H1 (cell line): Measurements from ENCODE around the gene PMEPA1. TPM values are rescaled to one million over a fixed set of nuclear protein-coding genes. Genes with fewer than 3 reads are reported as not detected.

Experiments used
- CTCF ChIA-PET: fragments of 300-600 bp; sonication (Branson Sonifier 250); formaldehyde crosslinking; loops from one replicate; lab custom pipeline; 2021; ENCODE audit not compliant: partially characterized antibody; lab: Charles Lee
- POLR2A ChIA-PET: fragments of 300-600 bp; sonication (Branson Sonifier 250); formaldehyde crosslinking; loops from one replicate; lab custom pipeline; 2021; ENCODE audit warnings: inconsistent platforms; ENCODE audit not compliant: partially characterized antibody; lab: Charles Lee
- DNase-seq, 2 experiments: peaks; one replicate each; pipeline versions ENCODE4 v3.0.0 to v3.0.0-alpha.2; 2010 to 2022; ENCODE audit warnings: low spot score in 2 of 2, low read depth in 1 of 2, mixed read lengths in 1 of 2
- FAIRE-seq: peaks from 2 replicates; lab custom pipeline; 2011; peaks lifted over from hg19 to GRCh38; lab: Jason Lieb, UNC
- H2AFZ ChIP-seq: 2 replicates; pipeline ENCODE4 v1.8.1; 2012; ENCODE audit warnings: low read length, inconsistent platforms
- H2AK5ac ChIP-seq: 2 replicates; pipeline ENCODE4 v1.6.1; 2013; ENCODE audit warnings: low read depth, low read length
- H2BK120ac ChIP-seq: replicated peaks from 2 replicates; pipeline ENCODE3; 2013; ENCODE audit warnings: low read depth, low read length, inconsistent platforms
- H2BK12ac ChIP-seq: 2 replicates; pipeline ENCODE4 v1.6.1; 2013; ENCODE audit warnings: low read depth, low read length
- H2BK15ac ChIP-seq: 2 replicates; pipeline ENCODE4 v1.6.1; 2013; ENCODE audit warnings: low read length
- H2BK20ac ChIP-seq: 2 replicates; pipeline ENCODE4 v1.6.1; 2013; ENCODE audit warnings: low read length
- H2BK5ac ChIP-seq: 2 replicates; pipeline ENCODE4 v1.6.1; 2013; ENCODE audit warnings: low read depth, low read length
- H3K14ac ChIP-seq: 2 replicates; pipeline ENCODE4 v1.6.1; 2013; ENCODE audit warnings: inconsistent platforms; ENCODE audit not compliant: insufficient read length
- H3K18ac ChIP-seq: 2 replicates; pipeline ENCODE4 v1.6.1; 2013; ENCODE audit warnings: low read length; ENCODE audit errors: extremely low read depth
- H3K23ac ChIP-seq: 2 replicates; pipeline ENCODE4 v1.6.1; 2013; ENCODE audit warnings: inconsistent platforms; ENCODE audit not compliant: insufficient read length
- H3K23me2 ChIP-seq: 2 replicates; pipeline ENCODE4 v1.6.1; 2013; ENCODE audit warnings: low read depth, low read length
- H3K27ac ChIP-seq: 2 replicates; pipeline ENCODE4 v1.6.1; 2011; ENCODE audit warnings: low read depth, low read length, inconsistent platforms
- H3K27me3 ChIP-seq, 4 experiments: replicated peaks in 1 of 4; 1 replicate in 1 of 4; 2 replicates in 3 of 4; pipeline versions ENCODE4 v1.6.1 to v1.8.1; 2011 to 2013; ENCODE audit warnings: low read length in 3 of 4, mild to moderate bottlenecking in 3 of 4, inconsistent platforms in 2 of 4, mixed read lengths in 2 of 4, moderate library complexity in 1 of 4; ENCODE audit not compliant: control insufficient read depth in 3 of 4, insufficient read depth in 3 of 4; ENCODE audit errors: extremely low read depth in 1 of 4
- H3K36me3 ChIP-seq, 4 experiments: 2 replicates each; pipeline versions ENCODE4 v1.6.1 to v1.8.1; 2011 to 2013; ENCODE audit warnings: mild to moderate bottlenecking in 4 of 4, low read length in 3 of 4, moderate library complexity in 2 of 4, control low read depth in 1 of 4, inconsistent platforms in 1 of 4; ENCODE audit not compliant: insufficient read depth in 4 of 4, control insufficient read depth in 2 of 4
- H3K4ac ChIP-seq: replicated peaks from 2 replicates; pipeline ENCODE3; 2013; ENCODE audit warnings: low read length, low read depth, mixed read lengths, inconsistent platforms; ENCODE audit not compliant: insufficient read length
- H3K4me1 ChIP-seq, 4 experiments: replicated peaks in 1 of 4; 1 replicate in 1 of 4; 2 replicates in 3 of 4; pipeline versions ENCODE4 v1.6.1 to v1.8.1; 2011 to 2013; ENCODE audit warnings: low read length in 3 of 4, inconsistent platforms in 2 of 4, mixed read lengths in 1 of 4; ENCODE audit not compliant: insufficient read depth in 4 of 4, control insufficient read depth in 3 of 4
- H3K4me2 ChIP-seq, 2 experiments: 2 replicates each; pipeline versions ENCODE4 v1.6.1 to v1.8.1; 2011 to 2013; ENCODE audit warnings: low read depth in 2 of 2, low read length in 2 of 2, control low read depth in 1 of 2, inconsistent platforms in 1 of 2, mild to moderate bottlenecking in 1 of 2; ENCODE audit not compliant: insufficient read depth in 1 of 2
- H3K4me3 ChIP-seq, 4 experiments: fragments of 200-600, 300-600 bp in 1 of 4; sonication (generic), shearing (Covaris generic), sonication (Bioruptor Twin) in 1 of 4; 2 replicates each; pipeline versions ENCODE4 v1.5.1 to v1.8.1; 2011 to 2016; ENCODE audit warnings: low read length in 4 of 4, low read depth in 3 of 4, control low read depth in 2 of 4, inconsistent platforms in 2 of 4, mild to moderate bottlenecking in 2 of 4, mixed read lengths in 1 of 4, moderate library complexity in 1 of 4; ENCODE audit not compliant: insufficient read depth in 2 of 4; ENCODE audit errors: extremely low read depth in 1 of 4
- H3K56ac ChIP-seq: replicated peaks from 2 replicates; pipeline ENCODE3; 2013; ENCODE audit warnings: low read depth, mild to moderate bottlenecking, mixed read lengths, low read length, inconsistent platforms; ENCODE audit not compliant: insufficient read length
- H3K79me1 ChIP-seq: 2 replicates; pipeline ENCODE4 v1.6.1; 2013; ENCODE audit warnings: low read depth, low read length, control low read depth
- H3K79me2 ChIP-seq, 2 experiments: 2 replicates each; pipeline versions ENCODE4 v1.6.1 to v1.8.1; 2012 to 2013; ENCODE audit warnings: low read length in 2 of 2, mild to moderate bottlenecking in 2 of 2, inconsistent platforms in 1 of 2; ENCODE audit not compliant: insufficient read depth in 2 of 2, control insufficient read depth in 1 of 2
- H3K9ac ChIP-seq, 4 experiments: replicated peaks in 1 of 4; 1 replicate in 1 of 4; 2 replicates in 3 of 4; pipeline versions ENCODE4 v1.6.1 to v1.8.1; 2011 to 2013; ENCODE audit warnings: low read depth in 3 of 4, low read length in 3 of 4, control low read depth in 2 of 4, mild to moderate bottlenecking in 2 of 4, moderate library complexity in 2 of 4, inconsistent platforms in 1 of 4; ENCODE audit errors: extremely low read depth in 1 of 4
- H3K9me3 ChIP-seq, 2 experiments: 2 replicates each; pipeline versions ENCODE4 v1.6.1 to v1.8.1; 2012 to 2013; ENCODE audit warnings: mild to moderate bottlenecking in 2 of 2, moderate library complexity in 2 of 2, control low read depth in 1 of 2, inconsistent platforms in 1 of 2, low read depth in 1 of 2, low read length in 1 of 2, mixed read lengths in 1 of 2; ENCODE audit not compliant: insufficient read depth in 2 of 2
- H4K20me1 ChIP-seq, 2 experiments: replicated peaks in 1 of 2; 2 replicates each; pipeline versions ENCODE3 to v1.8.1; 2011 to 2013; ENCODE audit warnings: inconsistent platforms in 2 of 2, low read length in 2 of 2, mild to moderate bottlenecking in 1 of 2; ENCODE audit not compliant: insufficient read depth in 2 of 2, control insufficient read depth in 1 of 2
- H4K5ac ChIP-seq: 2 replicates; pipeline ENCODE4 v1.6.1; 2013; ENCODE audit warnings: low read length, low read depth, mixed read lengths, inconsistent platforms; ENCODE audit not compliant: insufficient read length
- H4K8ac ChIP-seq: 2 replicates; pipeline ENCODE4 v1.8.0; 2013; ENCODE audit warnings: mild to moderate bottlenecking, moderate library complexity, low read length, inconsistent platforms; ENCODE audit not compliant: insufficient read depth; ENCODE audit errors: extremely low read depth
- H4K91ac ChIP-seq: replicated peaks from 2 replicates; pipeline ENCODE3; 2013; ENCODE audit warnings: low read length, mixed read lengths, inconsistent platforms; ENCODE audit not compliant: insufficient read length
- EP300 ChIP-seq, 2 experiments: IDR thresholded peaks; 1 replicate in 1 of 2; 2 replicates in 1 of 2; pipeline ENCODE4 v1.6.1; 2011 to 2012; ENCODE audit warnings: low read depth in 2 of 2, low read length in 2 of 2, mild to moderate bottlenecking in 2 of 2, borderline replicate concordance in 1 of 2, inconsistent platforms in 1 of 2, moderate library complexity in 1 of 2
- WGBS, 2 experiments: shearing (Covaris generic) in 1 of 2; methylation state at CpG; one replicate each; pipeline versions ENCODE4 v1.1.6 to v1.1.7; 2013 to 2015; ENCODE audit warnings: low lambda C conversion rate in 2 of 2, mixed read lengths in 2 of 2, inconsistent platforms in 1 of 2, low coverage in 1 of 2, missing lambda C conversion rate in 1 of 2; ENCODE audit not compliant: insufficient replicate concordance in 2 of 2, insufficient coverage in 1 of 2, insufficient read length in 1 of 2; ENCODE audit errors: extremely low coverage in 1 of 2, missing lambda C conversion rate in 1 of 2; 5-methylcytosine and 5-hydroxymethylcytosine counted together
- polyA plus RNA-seq, 7 experiments: library from polyadenylated mRNA; depleted of rRNA in 3 of 7; stranded (reverse) in 5 of 7; unstranded in 2 of 7; fragments of >200 nt in 5 of 7; fragments of 200-250 nt in 2 of 7; gene quantifications; 1 replicate in 5 of 7; 2 replicates in 1 of 7; 4 replicates in 1 of 7; pipeline versions ENCODE4 v1.2.1 to v1.2.3, GENCODE V29; 2011 to 2013; ENCODE audit warnings: missing spikeins in 2 of 7, mixed read lengths in 2 of 7
- total RNA-seq: library from RNA; stranded (reverse); fragmentation: NEBNext Ultra II Directional; extraction: Animal tissue kit (Norgen Biotek cat#: 25700); gene quantifications from 2 replicates; pipeline ENCODE4 v1.2.1, GENCODE V29; 2021

Gene PMEPA1
- total and polyA plus RNA-seq, 2 of the 8 experiments (the other 6 are each of a cell fraction or from before 2014, with no cell fraction given), result 12.7 to 20.5 TPM

DNA sequence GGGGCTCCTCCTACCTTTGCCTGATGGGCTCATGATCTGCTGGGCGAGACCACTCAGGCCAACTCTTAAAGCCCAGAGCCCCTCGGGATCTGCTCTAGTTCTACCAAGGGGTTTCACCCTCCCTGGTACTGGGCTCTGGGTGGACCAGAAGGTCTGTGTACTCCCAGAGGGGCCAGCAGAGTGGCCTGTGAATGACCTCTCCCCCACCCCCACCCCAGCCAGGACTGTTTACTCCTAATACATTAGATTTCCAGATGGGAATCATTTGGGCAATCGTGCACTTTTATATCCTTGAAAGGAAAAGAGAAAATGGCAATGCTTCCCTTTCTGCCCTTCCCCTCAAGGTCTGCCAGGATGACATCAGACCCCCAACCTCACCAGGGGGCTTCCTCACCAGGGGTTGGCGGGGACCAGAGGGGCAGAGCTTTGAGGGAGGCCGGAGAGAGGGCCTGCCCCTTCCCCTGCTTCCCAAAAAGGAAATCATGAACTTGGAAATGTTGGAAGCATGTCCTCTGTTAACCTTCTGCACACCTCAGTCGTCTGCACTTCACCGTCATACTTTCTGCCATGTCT lies 37.1 kb upstream of the PMEPA1 start:
- Histone ChIP-seq H3K18ac (no peak overlapping the region), H3K14ac (no peak overlapping the region), H2BK15ac (no peak overlapping the region), H3K27me3 (no peaks in the 10 kb centered on the region), H3K79me1 (no peaks in the 10 kb centered on the region), H3K4ac (no peak overlapping the region), H4K5ac (no peak overlapping the region), H3K27ac (no peak overlapping the region), H2AFZ (no peak overlapping the region), H3K23ac (no peak overlapping the region), H3K36me3 (no peaks in the 10 kb centered on the region), H4K91ac (no peak overlapping the region), H3K4me3 (no peak overlapping the region), H3K23me2 (no peaks in the 10 kb centered on the region), H2BK120ac (no peak overlapping the region)
- ChIA-PET CTCF (no interaction called here), POLR2A (no interaction called here)
- no peak for TF ChIP-seq EP300 (IDR thresholded peaks at IDR 0.05; ENCODE audit: borderline replicate concordance in 1 of 2, low read depth in 2 of 2, low read length in 2 of 2)
- TF ChIP-seq, all 59 proteins: peak for 0
- no peak overlapping the region for H3K4me2 ChIP-seq
- FAIRE-seq (no peak), DNase-seq (no peak)
- H4K20me1 ChIP-seq, result no peaks in the 10 kb centered on the region
- no peak overlapping the region for H4K8ac ChIP-seq
- no peaks in the 10 kb centered on the region for H3K79me2 ChIP-seq
- no peaks in the 10 kb centered on the region for H3K9me3 ChIP-seq
- H3K56ac ChIP-seq, result no peak overlapping the region
- 96% methylated on average over 7 of the region's 7 CpGs; no CpG with 5 or more reads in 1 of the 2 experiments for WGBS, 2 experiments
- H2AK5ac ChIP-seq, result no peak overlapping the region
- H2BK12ac ChIP-seq, result no peak overlapping the region
- no peak overlapping the region for H2BK20ac ChIP-seq
- no peak overlapping the region for H3K9ac ChIP-seq
- peaks cover 0 to 9% (median 0%) of the 10 kb centered on the region in 4 experiments; a peak in 3 of 7 replicates for H3K4me1 ChIP-seq
- no peak overlapping the region for H2BK5ac ChIP-seq
